Immature natural killer cell (primary cell): ENCODE data around the gene ECPAS. TPM values are rescaled to one million over a fixed set of nuclear protein-coding genes. Genes with fewer than 3 reads are reported as not detected.

Experiments
- DNase-seq, 3 donors: peaks; one replicate each; pipeline ENCODE4 v3.0.0; 2022; ENCODE audit warnings: mixed read lengths in 1 of 3
- H3K27ac Mint-ChIP-seq, 6 donors: one replicate each; pipeline ENCODE4 v1.8.0; 2020; ENCODE audit warnings: mixed read lengths in 6 of 6, mild to moderate bottlenecking in 5 of 6, inconsistent platforms in 4 of 6, moderate library complexity in 3 of 6
- H3K27me3 Mint-ChIP-seq, 3 donors: one replicate each; pipeline ENCODE4 v1.8.0; 2020 to 2021; ENCODE audit warnings: low read depth in 3 of 3, mild to moderate bottlenecking in 3 of 3, mixed read lengths in 3 of 3, moderate library complexity in 3 of 3, inconsistent platforms in 1 of 3
- H3K36me3 Mint-ChIP-seq, 3 donors: one replicate each; pipeline ENCODE4 v1.8.0; 2020; ENCODE audit warnings: mixed read lengths in 3 of 3, inconsistent platforms in 2 of 3, mild to moderate bottlenecking in 2 of 3
- H3K4me1 Mint-ChIP-seq, 2 donors: one replicate each; pipeline ENCODE4 v1.8.0; 2020; ENCODE audit warnings: inconsistent platforms in 2 of 2, mild to moderate bottlenecking in 2 of 2, mixed read lengths in 2 of 2, moderate library complexity in 1 of 2
- H3K4me3 Mint-ChIP-seq, 5 donors: one replicate each; pipeline ENCODE4 v1.8.0; 2020; ENCODE audit warnings: mild to moderate bottlenecking in 5 of 5, mixed read lengths in 5 of 5, inconsistent platforms in 3 of 5, moderate library complexity in 3 of 5
- H3K9me3 Mint-ChIP-seq, 6 donors: one replicate each; pipeline ENCODE4 v1.8.0; 2020; ENCODE audit warnings: mild to moderate bottlenecking in 6 of 6, mixed read lengths in 6 of 6, inconsistent platforms in 4 of 6, moderate library complexity in 3 of 6
- polyA plus RNA-seq, 3 donors: library from polyadenylated mRNA; unstranded; fragments of 300-500 nt; fragmentation: Illumina TruSeq; gene quantifications; one replicate each; pipeline ENCODE4 v1.2.3, GENCODE V29; 2021

The ECPAS gene
- polyA plus RNA-seq, 3 donors from 2014 or later: 7.0 to 12.6 (median 10.4) TPM

- H3K27ac Mint-ChIP-seq: no peak within 1 kb of the TSS
- no peak within 1 kb of the TSS for H3K4me3 Mint-ChIP-seq
- peaks cover 0 to 2% (median 0%) of the 10 kb centered on the region in 6 donors for H3K9me3 Mint-ChIP-seq
- no peaks in the 10 kb centered on the region for H3K36me3 Mint-ChIP-seq
- DNase-seq: no peak
- H3K27me3 Mint-ChIP-seq: peaks cover 0 to 5% (median 4%) of the 10 kb centered on the region in 3 donors
- peaks cover 7 to 10% of the 10 kb centered on the region in 2 donors for H3K4me1 Mint-ChIP-seq
Measured at GRCh38 chr9:111330124-111330523, 154.1 kb downstream of the ECPAS start, which contains the start of gene OR2K2. TSS of gene OR2K2 (minus strand) at chr9:111330224. CDS start at chr9:111328433, 1,791 bp downstream.

- H3K4me3 Mint-ChIP-seq: no peak overlapping the region
- H3K27ac Mint-ChIP-seq: no peak overlapping the region
- H3K27me3 Mint-ChIP-seq: peaks cover 0 to 6% (median 3%) of the 10 kb centered on the region in 3 donors
- H3K36me3 Mint-ChIP-seq: peaks cover 3 to 4% (median 3%) of the 10 kb centered on the region in 3 donors
- H3K9me3 Mint-ChIP-seq: peaks cover 0 to 15% (median 0%) of the 10 kb centered on the region in 6 donors
- no peak for DNase-seq
- H3K4me1 Mint-ChIP-seq: no peaks in the 10 kb centered on the region
Measured at GRCh38 chr9:111320631-111321030, 163.6 kb downstream of the ECPAS start.

DNA sequence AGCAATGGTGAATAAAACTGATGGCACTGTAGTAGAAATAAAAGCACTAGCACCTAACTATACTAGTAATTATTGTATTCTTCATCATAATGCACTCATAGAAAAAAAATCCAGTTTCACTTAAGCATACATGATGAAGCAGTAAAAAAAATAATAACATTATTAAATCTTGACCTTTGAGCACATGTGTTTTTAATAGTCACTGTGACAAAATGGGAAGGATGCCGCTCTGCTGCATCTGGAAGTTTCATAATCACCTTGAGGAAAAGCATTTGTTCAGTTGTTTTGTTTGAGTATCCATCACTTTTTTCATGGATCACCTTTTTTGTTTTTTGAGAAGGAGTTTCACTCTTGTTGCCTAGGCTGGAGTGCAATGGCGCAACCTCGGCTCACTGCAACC lies 167.4 kb downstream of the ECPAS start:
- H3K4me3 Mint-ChIP-seq: no peak overlapping the region
- no peaks in the 10 kb centered on the region for H3K4me1 Mint-ChIP-seq
- H3K9me3 Mint-ChIP-seq: peaks cover 0 to 12% (median 0%) of the 10 kb centered on the region in 6 donors
- H3K36me3 Mint-ChIP-seq: peaks cover under 1 to 1% (median under 1%) of the 10 kb centered on the region in 3 donors
- peaks cover 0 to 7% (median 5%) of the 10 kb centered on the region in 3 donors for H3K27me3 Mint-ChIP-seq
- no peak for DNase-seq
- no peak overlapping the region for H3K27ac Mint-ChIP-seq

Other genes with a start within 250 kb of the ECPAS start
- gene OR2K2, start 154.2 kb downstream of the ECPAS start, polyA plus RNA-seq: not detected
- 1 to 10 TPM; 1.2 to 2.7 (median 2.1) TPM for gene ZNF483, start 40.8 kb upstream of the ECPAS start, polyA plus RNA-seq
- under 1 TPM in 1 of 3 donors, not detected in 2; 0.34 TPM for gene PTGR1, start 115.3 kb upstream of the ECPAS start, polyA plus RNA-seq
- gene DNAJC25, start 147.0 kb upstream of the ECPAS start, polyA plus RNA-seq: 1 to 10 TPM; 2.1 to 7.7 (median 2.6) TPM
- gene GNG10, start 177.2 kb upstream of the ECPAS start, polyA plus RNA-seq: 10 to 100 TPM; 18.3 to 30.1 (median 28.2) TPM